HG03039 (cell line): ENCODE results near the gene KIF3C.
"Not testable (repeated sequence)": the region's sequence is repeated elsewhere in the genome, so short reads cannot be mapped to it uniquely, and the experiment has no call there.

Source experiments
- ATAC-seq: cut with Tn5 transposase; IDR thresholded peaks from one replicate; pipeline ENCODE4 v1.9.1; 2021; ENCODE audit warnings: mild to moderate bottlenecking, moderate library complexity; ENCODE audit not compliant: unreplicated experiment

Gene KIF3C

GRCh38 chr2:25920786-25921415 lies 61.4 kb downstream of the KIF3C start:
- ATAC-seq: no peak

- no peak for ATAC-seq
These were observed 62.0 kb downstream of the KIF3C start for GRCh38 chr2:25920336-25920735.

GRCh38 chr2:25917832-25918231 lies 64.5 kb downstream of the KIF3C start:
- ATAC-seq: no peak

GRCh38 chr2:25917411-25917810 lies 64.9 kb downstream of the KIF3C start:
- not testable (repeated sequence) for ATAC-seq

GRCh38 chr2:25915944-25916772 lies 66.1 kb downstream of the KIF3C start:
- not testable (repeated sequence) for ATAC-seq

GRCh38 chr2:25915411-25915810 lies 66.9 kb downstream of the KIF3C start:
- not testable (repeated sequence) for ATAC-seq

- not testable (repeated sequence) for ATAC-seq
These were observed 68.7 kb downstream of the KIF3C start for GRCh38 chr2:25913696-25913973.

- no peak for ATAC-seq
These were observed 69.2 kb downstream of the KIF3C start for GRCh38 chr2:25912851-25913695.

GRCh38 chr2:25909574-25909973 lies 72.7 kb downstream of the KIF3C start:
- ATAC-seq: not testable (repeated sequence)

DNA sequence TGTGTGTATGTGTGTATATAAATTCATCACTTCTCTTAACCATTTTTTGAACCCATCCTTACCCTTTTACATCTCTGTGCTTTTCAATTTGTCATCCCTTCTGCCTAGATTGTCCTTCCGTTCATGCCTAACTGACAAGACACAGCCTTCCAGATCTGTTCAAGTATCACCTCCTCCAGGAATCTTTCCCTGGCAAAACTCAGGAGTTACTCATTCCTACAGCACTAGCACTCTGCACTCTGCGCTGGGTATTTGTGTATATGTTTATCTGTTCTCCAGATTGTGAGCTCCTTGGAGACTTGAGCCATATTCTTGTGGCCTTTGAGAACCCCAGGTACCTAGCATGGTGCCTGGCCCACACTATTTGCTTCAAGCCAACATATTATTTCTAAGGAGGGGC lies 77.2 kb downstream of the KIF3C start:
- ATAC-seq: no peak

DNA sequence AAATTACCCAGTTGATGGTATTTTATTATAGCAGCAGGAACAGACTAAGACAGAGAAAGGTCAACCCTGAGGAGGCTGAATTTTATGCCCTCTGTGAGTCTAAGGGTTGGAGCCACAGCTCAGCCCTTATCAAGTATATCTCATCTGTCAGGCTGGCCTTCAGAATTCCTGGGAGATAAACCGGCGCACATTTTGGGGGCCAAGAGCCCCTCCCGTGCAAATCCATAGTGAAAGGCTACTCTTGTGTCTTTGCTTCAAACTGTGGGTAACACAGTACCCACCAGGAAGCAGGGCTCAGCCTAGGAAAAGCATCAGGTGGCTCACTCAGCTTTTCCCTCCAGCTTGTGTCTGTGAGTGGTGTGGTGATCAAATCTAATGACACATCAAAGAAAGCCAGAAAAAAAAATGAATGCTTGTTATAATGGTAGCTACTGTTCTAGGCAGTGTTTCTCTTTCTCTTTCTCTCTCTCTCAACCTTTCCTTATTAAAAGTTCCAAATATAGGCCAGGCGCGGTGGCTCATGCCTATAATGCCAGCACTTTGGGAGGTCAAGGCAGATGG lies 79.0 kb downstream of the KIF3C start:
- no peak for ATAC-seq

DNA sequence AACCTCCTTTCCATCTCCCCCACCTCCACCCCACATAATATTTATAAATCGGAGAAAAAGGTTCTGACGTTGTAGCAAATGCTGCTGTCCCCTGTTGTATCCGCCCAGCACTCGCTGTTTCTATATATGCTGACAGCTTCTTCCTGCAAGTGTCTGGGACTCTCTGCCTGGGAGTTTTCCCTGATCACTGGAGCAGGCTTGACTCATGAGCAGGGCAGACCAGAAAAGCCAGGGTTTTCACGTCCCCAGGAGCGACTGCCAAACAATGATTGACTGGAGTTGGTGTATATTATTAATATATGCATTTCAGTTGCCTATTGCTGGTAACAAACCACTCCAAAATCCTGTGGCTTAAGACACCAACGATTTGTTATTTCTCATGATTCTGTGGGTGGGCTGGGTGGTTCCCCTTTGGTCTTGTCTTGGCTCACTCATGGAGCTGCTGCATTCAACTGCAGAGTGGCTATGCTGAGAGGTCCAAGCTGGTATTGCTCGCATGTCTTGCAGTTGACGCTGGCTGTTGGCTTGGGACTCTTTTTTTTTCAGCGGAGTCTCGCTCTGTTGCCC lies 82.8 kb downstream of the KIF3C start:
- no peak for ATAC-seq

- no peak for ATAC-seq
These were observed 84.8 kb downstream of the KIF3C start for GRCh38 chr2:25897506-25897905.

- not testable (repeated sequence) for ATAC-seq
These were observed 86.0 kb downstream of the KIF3C start for GRCh38 chr2:25896308-25896707.

DNA sequence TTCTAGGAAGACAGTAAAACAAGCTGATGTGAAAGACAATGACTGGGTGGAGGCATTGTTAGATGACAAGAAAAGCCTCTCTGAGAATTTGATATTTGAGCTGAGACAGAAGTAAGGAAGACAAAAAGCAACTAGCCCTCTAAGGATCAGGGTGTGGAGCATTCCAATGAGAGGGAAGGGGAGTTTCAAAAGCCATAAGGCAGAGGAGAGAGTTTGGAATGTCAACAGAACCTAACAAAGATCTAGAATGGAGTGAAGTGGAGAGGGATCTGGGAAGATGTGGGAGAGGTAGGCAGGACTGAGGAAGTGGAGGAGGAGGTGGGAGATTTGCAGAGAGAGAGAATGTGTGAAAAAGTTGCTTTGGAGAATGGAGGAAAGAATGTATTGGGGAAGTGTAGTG lies 86.7 kb downstream of the KIF3C start:
- ATAC-seq: no peak

- no peak for ATAC-seq
These were observed 87.3 kb downstream of the KIF3C start for GRCh38 chr2:25895018-25895417.

- ATAC-seq: no peak
These were observed 88.0 kb downstream of the KIF3C start for GRCh38 chr2:25894135-25894830.

GRCh38 chr2:25891672-25892071 lies 90.6 kb downstream of the KIF3C start:
- ATAC-seq: no peak

DNA sequence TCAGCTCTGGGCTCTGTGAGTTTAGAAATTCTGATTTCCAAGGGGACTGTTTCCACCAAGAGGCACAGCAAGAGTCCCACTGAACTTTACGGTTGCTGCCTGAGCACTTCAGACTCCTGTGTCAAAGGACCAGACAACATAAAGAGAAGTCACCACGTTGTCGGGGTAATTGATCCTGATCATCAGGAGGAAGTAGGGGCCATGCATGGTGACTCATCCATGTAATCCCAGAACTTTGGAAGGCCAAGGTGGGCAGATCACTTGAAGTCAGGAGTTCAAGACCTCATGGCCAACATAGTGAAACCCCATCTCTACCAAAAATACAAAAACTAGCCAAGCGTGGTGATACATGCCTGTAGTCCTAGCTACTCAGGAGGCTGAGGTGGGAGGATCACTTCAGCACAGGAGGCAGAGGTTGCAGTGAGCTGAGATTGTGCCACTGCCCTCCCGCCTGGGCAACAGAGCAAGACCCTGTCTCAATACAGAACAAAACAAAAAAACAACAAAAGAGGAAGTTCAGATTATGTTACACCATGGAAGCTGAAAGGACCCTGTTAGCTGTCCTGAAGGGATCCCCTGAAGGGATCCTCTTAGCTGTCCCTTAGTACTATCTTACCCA lies 94.6 kb downstream of the KIF3C start:
- no peak for ATAC-seq

DNA sequence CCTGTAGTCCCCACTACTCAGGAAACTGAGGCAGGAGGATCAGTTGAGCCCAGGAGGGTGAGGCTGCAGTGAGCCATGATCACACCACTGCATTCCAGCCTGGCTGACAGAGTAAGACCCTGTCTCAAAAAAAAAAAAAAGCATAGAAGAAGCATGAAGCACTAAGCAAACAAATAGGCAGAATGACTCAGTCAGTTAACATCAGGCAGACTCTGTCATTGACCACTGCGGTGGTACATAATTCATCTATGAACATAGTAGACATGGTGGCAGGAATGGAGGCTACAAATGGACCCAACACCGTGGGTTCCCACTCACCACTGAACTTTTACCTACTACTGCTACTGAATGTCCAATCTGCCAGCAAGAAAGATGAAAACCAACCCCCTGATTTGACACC lies 96.4 kb downstream of the KIF3C start:
- no peak for ATAC-seq
